GM12878 (cell line): Measurements from ENCODE around the gene FGF14.

Experiments used
- CTCF ChIP-seq, 3 experiments: IDR thresholded peaks in 2 of 3; conservative IDR thresholded peaks in 1 of 3; 2 replicates each; pipeline ENCODE4 v1.5.1; 2011; ENCODE audit warnings: low read depth in 3 of 3, low read length in 3 of 3, mild to moderate bottlenecking in 3 of 3, control low read depth in 2 of 3, moderate library complexity in 2 of 3, inconsistent platforms in 1 of 3, mixed read lengths in 1 of 3; ENCODE audit not compliant: control insufficient read depth in 2 of 3, insufficient read depth in 1 of 3; ENCODE audit errors: extremely low read depth in 1 of 3
- EZH2 ChIP-seq: IDR thresholded peaks from 2 replicates; pipeline ENCODE4 v1.6.1; 2012; ENCODE audit warnings: low read depth, mild to moderate bottlenecking, control low read depth, inconsistent platforms, low read length, borderline replicate concordance; ENCODE audit not compliant: control insufficient read depth
- SUZ12 ChIP-seq: fragments of 200-600 bp; sonication (generic); IDR thresholded peaks from one replicate; pipeline ENCODE4 v1.6.1; 2018; ENCODE audit warnings: antibody characterized with exemption, mild to moderate bottlenecking; ENCODE audit not compliant: unreplicated experiment
- TAF1 ChIP-seq: IDR thresholded peaks from 2 replicates; pipeline ENCODE4 v1.6.1; 2011; ENCODE audit warnings: mild to moderate bottlenecking, low read depth, low read length, borderline replicate concordance

- no peak for TF ChIP-seq TAF1
- TF ChIP-seq SUZ12 = no peak
- TF ChIP-seq CTCF (IDR thresholded peaks at IDR 0.05 in 2 of 3, conservative IDR thresholded peaks at IDR 0.05 in 1 of 3; ENCODE audit: control insufficient read depth in 2 of 3, extremely low read depth in 1 of 3, insufficient read depth in 1 of 3, low read depth in 3 of 3, low read length in 3 of 3) = no peak
- TF ChIP-seq EZH2 = no peak
Measured at GRCh38 chr13:102055090-102055779, 346.6 kb downstream of the FGF14 start.
